Hippocampal formation (tissue), 2 donors: ENCODE data around the gene PRDX2.
"Not testable (repeated sequence)": the region's sequence is repeated elsewhere in the genome, so short reads cannot be mapped to it uniquely, and the experiment has no call there.

Experiments used
- DNase-seq, 2 donors: peaks; one replicate each; lab custom pipeline; 2025; lab: John Stamatoyannopoulos, UW

Gene PRDX2

GRCh38 chr19:12801466-12802266 is at the start of gene PRDX2, which contains the start of gene THSD8:
Gene PRDX2 (minus strand): TSS chr19:12801800. CDS start chr19:12801261, 539 bp downstream.
Gene THSD8 (plus strand): TSS chr19:12802069. CDS start chr19:12802072, 3 bp downstream.
- peak; percentile 68 to 69 for DNase-seq

GRCh38 chr19:12847159-12848139 is 45.8 kb upstream of the PRDX2 start:
- DNase-seq: peak; percentile 59 to 64

- DNase-seq: not testable (repeated sequence)
Measured at GRCh38 chr19:12846613-12847012, 45.0 kb upstream of the PRDX2 start.

- no peak for DNase-seq
Measured at GRCh38 chr19:12843999-12844732, 42.6 kb upstream of the PRDX2 start.

- no peak for DNase-seq
Measured at GRCh38 chr19:12843328-12843727, 41.7 kb upstream of the PRDX2 start.

GRCh38 chr19:12842511-12842910 is 40.9 kb upstream of the PRDX2 start:
- no peak for DNase-seq

- no peak for DNase-seq
Measured at GRCh38 chr19:12841094-12841493, 39.5 kb upstream of the PRDX2 start.

- no peak for DNase-seq
Measured at GRCh38 chr19:12840091-12841079, 38.8 kb upstream of the PRDX2 start.

- no peak for DNase-seq
Measured at GRCh38 chr19:12838886-12839756, 37.5 kb upstream of the PRDX2 start.

- DNase-seq: no peak
Measured at GRCh38 chr19:12838182-12838885, 36.7 kb upstream of the PRDX2 start, which contains the start of gene MAST1. Gene MAST1 (plus strand): TSS chr19:12838515. CDS start chr19:12838573, 58 bp downstream.

GRCh38 chr19:12837225-12837624 is 35.6 kb upstream of the PRDX2 start:
- DNase-seq: no peak

GRCh38 chr19:12836529-12836863 is 34.9 kb upstream of the PRDX2 start:
- no peak for DNase-seq

- DNase-seq: no peak
Measured at GRCh38 chr19:12834976-12835757, 33.6 kb upstream of the PRDX2 start.

GRCh38 chr19:12834566-12834943 is 33.0 kb upstream of the PRDX2 start, which contains the start of gene RTBDN:
Gene RTBDN (minus strand): TSS chr19:12834579. CDS start chr19:12829979, 4,600 bp downstream.
- no peak for DNase-seq

- no peak for DNase-seq
Measured at GRCh38 chr19:12833738-12834565, 32.4 kb upstream of the PRDX2 start.

- DNase-seq: no peak
Measured at GRCh38 chr19:12833418-12833737, 31.8 kb upstream of the PRDX2 start.

GRCh38 chr19:12828494-12828893 is 26.9 kb upstream of the PRDX2 start:
- DNase-seq: no peak
